NCI-H1048 (cell line): ENCODE data around the gene HOXD11.
A peak's percentile ranks its signal among the peaks of the same experiment; 100 is the strongest.

Experiments used
- DNase-seq: peaks from one replicate; lab custom pipeline; 2025; lab: John Stamatoyannopoulos, UW

HOXD11 gene

GRCh38 chr2:176106581-176107539, at the start of gene HOXD11:
Gene HOXD11 (plus strand): TSS chr2:176107280. CDS start chr2:176107356, 76 bp downstream.
- DNase-seq, result peak; percentile 59

GRCh38 chr2:176063958-176064357, 43.1 kb upstream of the HOXD11 start:
- no peak for DNase-seq

GRCh38 chr2:176066645-176067588, 40.2 kb upstream of the HOXD11 start:
- DNase-seq, result no peak

- DNase-seq, result no peak
These were observed 39.3 kb upstream of the HOXD11 start for GRCh38 chr2:176067589-176068418.

GRCh38 chr2:176068419-176068832, 38.7 kb upstream of the HOXD11 start:
- DNase-seq, result no peak

GRCh38 chr2:176071330-176072291, 35.5 kb upstream of the HOXD11 start:
- no peak for DNase-seq

GRCh38 chr2:176072292-176072669, 34.8 kb upstream of the HOXD11 start:
- no peak for DNase-seq

- no peak for DNase-seq
These were observed 33.9 kb upstream of the HOXD11 start for GRCh38 chr2:176072951-176073904.

- DNase-seq, result no peak
These were observed 32.1 kb upstream of the HOXD11 start for GRCh38 chr2:176074919-176075425.

- DNase-seq, result no peak
These were observed 31.6 kb upstream of the HOXD11 start for GRCh38 chr2:176075481-176075880.

- DNase-seq, result no peak
These were observed 31.0 kb upstream of the HOXD11 start for GRCh38 chr2:176076063-176076462.

- DNase-seq, result no peak
These were observed 30.3 kb upstream of the HOXD11 start for GRCh38 chr2:176076796-176077195.

GRCh38 chr2:176078541-176079284, 28.4 kb upstream of the HOXD11 start:
- no peak for DNase-seq

GRCh38 chr2:176079285-176079830, 27.7 kb upstream of the HOXD11 start:
- DNase-seq, result no peak

GRCh38 chr2:176079831-176080539, 27.1 kb upstream of the HOXD11 start:
- DNase-seq, result peak; percentile 16

GRCh38 chr2:176080540-176081375, 26.3 kb upstream of the HOXD11 start:
- no peak for DNase-seq
